ENCODE data around the gene LYAR. TPM values are rescaled to one million over a fixed set of nuclear protein-coding genes. Genes with fewer than 3 reads are reported as not detected.

The LYAR gene
- total RNA-seq, 1 donor from 2014 or later: 13.5 TPM

- Mint-ChIP-seq H3K4me1 (ENCODE audit: low read depth, unreplicated experiment) (peaks cover 17% of the 10 kb centered on the region), H3K27ac (ENCODE audit: unreplicated experiment) (no peak overlapping the region)
- FAIRE-seq: no peak
Observed at GRCh38 chr4:4269856-4270255, 20.1 kb downstream of the LYAR start.

GRCh38 chr4:4269331-4269731 is 20.6 kb downstream of the LYAR start:
- H3K4me3 Mint-ChIP-seq (ENCODE audit: unreplicated experiment): no peak overlapping the region
- no peaks in the 10 kb centered on the region for H3K27me3 Mint-ChIP-seq (ENCODE audit: low read depth, unreplicated experiment)
- TF ChIP-seq EZH2 (IDR thresholded peaks at IDR 0.05; ENCODE audit: insufficient read depth, low read length) (no peak), CTCF (IDR thresholded peaks at IDR 0.05; ENCODE audit: insufficient read depth, low read depth, low read length) (no peak)
- Histone ChIP-seq H3K9ac (ENCODE audit: low read length) (no peak overlapping the region), H4K20me1 (ENCODE audit: insufficient read depth, low read length) (no peaks in the 10 kb centered on the region), H3K4me2 (ENCODE audit: low read length) (no peak overlapping the region), H3K4me1 (ENCODE audit: insufficient read depth, low read length) (peaks cover 9% of the 10 kb centered on the region), H3K27ac (ENCODE audit: low read depth, low read length) (no peak overlapping the region), H3K79me2 (ENCODE audit: insufficient read depth, low read length) (no peaks in the 10 kb centered on the region), H3K27me3 (ENCODE audit: insufficient read depth, low read length) (no peaks in the 10 kb centered on the region), H3K4me3 (ENCODE audit: insufficient read depth, low read depth, low read length) (no peak overlapping the region), H3K36me3 (ENCODE audit: insufficient read depth, low read length) (peaks cover 31% of the 10 kb centered on the region), H3K9me3 (ENCODE audit: insufficient read depth, low read depth, low read length) (no peaks in the 10 kb centered on the region), H2AFZ (ENCODE audit: low read depth, low read length) (no peak overlapping the region)
- no peaks in the 10 kb centered on the region for H3K9me3 Mint-ChIP-seq (ENCODE audit: unreplicated experiment)
- peaks cover 17% of the 10 kb centered on the region for H3K4me1 Mint-ChIP-seq (ENCODE audit: low read depth, unreplicated experiment)
- no peak overlapping the region for H3K27ac Mint-ChIP-seq (ENCODE audit: unreplicated experiment)
- DNase-seq (ENCODE audit: low read depth) (no peak), FAIRE-seq (no peak)
- H3K36me3 Mint-ChIP-seq (ENCODE audit: low read depth, unreplicated experiment): peaks cover 5% of the 10 kb centered on the region

More at GRCh38 chr4:4269856-4270255, 20.1 kb downstream of the LYAR start:
- no peaks in the 10 kb centered on the region for H3K9me3 Mint-ChIP-seq (ENCODE audit: unreplicated experiment)
- H3K36me3 Mint-ChIP-seq (ENCODE audit: low read depth, unreplicated experiment): peaks cover 5% of the 10 kb centered on the region
- H3K9ac ChIP-seq (ENCODE audit: low read length): no peak overlapping the region
- no peak overlapping the region for H3K4me3 Mint-ChIP-seq (ENCODE audit: unreplicated experiment)
- peak; percentile 23 for DNase-seq (ENCODE audit: low read depth)
- no peaks in the 10 kb centered on the region for H3K9me3 ChIP-seq (ENCODE audit: insufficient read depth, low read depth, low read length)
- H3K36me3 ChIP-seq (ENCODE audit: insufficient read depth, low read length): peaks cover 31% of the 10 kb centered on the region
- H3K27ac ChIP-seq (ENCODE audit: low read depth, low read length): peak overlapping the region; percentile 28
- H4K20me1 ChIP-seq (ENCODE audit: insufficient read depth, low read length): no peaks in the 10 kb centered on the region
- H3K27me3 ChIP-seq (ENCODE audit: insufficient read depth, low read length): no peaks in the 10 kb centered on the region
- TF ChIP-seq CTCF (IDR thresholded peaks at IDR 0.05; ENCODE audit: insufficient read depth, low read depth, low read length) (no peak), EZH2 (IDR thresholded peaks at IDR 0.05; ENCODE audit: insufficient read depth, low read length) (no peak)
- H3K27me3 Mint-ChIP-seq (ENCODE audit: low read depth, unreplicated experiment): no peaks in the 10 kb centered on the region
- H3K4me2 ChIP-seq (ENCODE audit: low read length): peak overlapping the region; percentile 17
- H3K4me1 ChIP-seq (ENCODE audit: insufficient read depth, low read length): peaks cover 9% of the 10 kb centered on the region
- H2AFZ ChIP-seq (ENCODE audit: low read depth, low read length): no peak overlapping the region
- H3K4me3 ChIP-seq (ENCODE audit: insufficient read depth, low read depth, low read length): no peak overlapping the region
- no peaks in the 10 kb centered on the region for H3K79me2 ChIP-seq (ENCODE audit: insufficient read depth, low read length)

- H3K27me3 Mint-ChIP-seq (ENCODE audit: low read depth, unreplicated experiment): no peaks in the 10 kb centered on the region
- H3K4me3 Mint-ChIP-seq (ENCODE audit: unreplicated experiment): no peak overlapping the region
- peaks cover 28% of the 10 kb centered on the region for H3K36me3 ChIP-seq (ENCODE audit: insufficient read depth, low read length)
- H3K9me3 Mint-ChIP-seq (ENCODE audit: unreplicated experiment): no peaks in the 10 kb centered on the region
- H3K79me2 ChIP-seq (ENCODE audit: insufficient read depth, low read length): no peaks in the 10 kb centered on the region
- peaks cover 9% of the 10 kb centered on the region for H3K4me1 ChIP-seq (ENCODE audit: insufficient read depth, low read length)
- no peak overlapping the region for H3K27ac Mint-ChIP-seq (ENCODE audit: unreplicated experiment)
- no peak overlapping the region for H3K9ac ChIP-seq (ENCODE audit: low read length)
- no peak for FAIRE-seq
- no peak overlapping the region for H3K4me2 ChIP-seq (ENCODE audit: low read length)
- no peaks in the 10 kb centered on the region for H4K20me1 ChIP-seq (ENCODE audit: insufficient read depth, low read length)
- H2AFZ ChIP-seq (ENCODE audit: low read depth, low read length): no peak overlapping the region
- no peak overlapping the region for H3K4me3 ChIP-seq (ENCODE audit: insufficient read depth, low read depth, low read length)
- DNase-seq (ENCODE audit: low read depth): no peak
- TF ChIP-seq EZH2 (IDR thresholded peaks at IDR 0.05; ENCODE audit: insufficient read depth, low read length) (no peak), CTCF (IDR thresholded peaks at IDR 0.05; ENCODE audit: insufficient read depth, low read depth, low read length) (no peak)
- no peaks in the 10 kb centered on the region for H3K27me3 ChIP-seq (ENCODE audit: insufficient read depth, low read length)
- no peaks in the 10 kb centered on the region for H3K9me3 ChIP-seq (ENCODE audit: insufficient read depth, low read depth, low read length)
- H3K4me1 Mint-ChIP-seq (ENCODE audit: low read depth, unreplicated experiment): peaks cover 17% of the 10 kb centered on the region
- peaks cover 5% of the 10 kb centered on the region for H3K36me3 Mint-ChIP-seq (ENCODE audit: low read depth, unreplicated experiment)
- H3K27ac ChIP-seq (ENCODE audit: low read depth, low read length): no peak overlapping the region
Observed at GRCh38 chr4:4268776-4269175, 21.2 kb downstream of the LYAR start.

All from astrocyte (in vitro differentiated cells and primary cell).